Measurements from ENCODE around the gene DUSP8.

Gene DUSP8

GRCh38 chr11:1532014-1532586 is 40.0 kb downstream of the DUSP8 start:
- no peak for DNase-seq (ENCODE audit: low read depth in 3 of 3)

DNA sequence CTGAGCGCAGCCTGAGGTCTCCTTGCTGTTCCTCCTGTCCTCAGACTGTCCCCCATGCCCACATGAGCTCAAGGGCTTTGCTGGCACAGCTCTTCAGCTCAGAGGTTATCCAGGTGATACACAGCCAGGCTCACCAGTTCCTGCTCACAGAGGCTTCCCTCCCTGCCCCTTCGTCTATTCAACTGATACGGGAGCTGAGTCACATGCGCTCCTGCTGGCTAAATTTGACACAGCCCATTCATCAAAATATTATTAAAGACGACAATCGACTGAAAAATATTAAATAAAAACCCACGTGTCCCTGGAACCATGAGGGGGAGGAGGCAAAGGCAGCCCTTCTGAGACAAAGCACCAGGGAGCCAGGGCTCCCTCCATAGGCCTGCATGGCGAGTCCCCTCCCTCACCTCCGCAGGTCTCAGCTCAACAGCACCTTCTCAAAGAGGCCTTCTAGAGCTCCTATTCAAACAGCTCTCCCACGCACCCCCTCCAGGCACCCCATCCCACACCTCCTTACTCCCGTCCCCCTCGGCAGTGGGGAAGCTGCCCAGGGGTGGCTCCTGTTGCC is 40.5 kb downstream of the DUSP8 start:
- no peak for DNase-seq (ENCODE audit: low read depth in 3 of 3)

GRCh38 chr11:1530686-1531448 is 41.2 kb downstream of the DUSP8 start:
- DNase-seq (ENCODE audit: low read depth in 3 of 3): no peak

DNA sequence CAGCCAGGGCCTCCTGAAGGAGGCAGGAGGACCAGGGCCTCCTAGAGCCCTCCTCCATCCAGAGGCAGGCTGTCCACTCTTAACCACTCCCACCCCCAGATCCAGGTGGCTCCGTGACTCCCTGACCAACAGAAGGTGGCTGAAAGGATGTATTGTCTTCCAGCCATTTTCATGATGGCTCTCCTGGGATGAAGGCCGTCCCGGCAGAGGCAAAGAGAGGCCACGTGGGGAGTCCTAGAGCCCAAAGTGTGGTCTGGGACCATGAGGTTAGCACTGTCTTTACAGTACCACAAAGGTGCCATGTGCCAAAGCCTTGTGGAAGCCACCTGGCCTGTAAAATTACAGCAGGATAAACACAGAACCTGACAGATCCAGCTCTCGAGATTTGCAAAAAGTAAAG is 42.3 kb downstream of the DUSP8 start:
- no peak for DNase-seq (ENCODE audit: low read depth in 3 of 3)

GRCh38 chr11:1529286-1529685 is 42.8 kb downstream of the DUSP8 start:
- no peak for DNase-seq (ENCODE audit: low read depth in 3 of 3)

- DNase-seq (ENCODE audit: low read depth in 3 of 3): no peak
Observed at GRCh38 chr11:1528710-1529109, 43.4 kb downstream of the DUSP8 start.

DNA sequence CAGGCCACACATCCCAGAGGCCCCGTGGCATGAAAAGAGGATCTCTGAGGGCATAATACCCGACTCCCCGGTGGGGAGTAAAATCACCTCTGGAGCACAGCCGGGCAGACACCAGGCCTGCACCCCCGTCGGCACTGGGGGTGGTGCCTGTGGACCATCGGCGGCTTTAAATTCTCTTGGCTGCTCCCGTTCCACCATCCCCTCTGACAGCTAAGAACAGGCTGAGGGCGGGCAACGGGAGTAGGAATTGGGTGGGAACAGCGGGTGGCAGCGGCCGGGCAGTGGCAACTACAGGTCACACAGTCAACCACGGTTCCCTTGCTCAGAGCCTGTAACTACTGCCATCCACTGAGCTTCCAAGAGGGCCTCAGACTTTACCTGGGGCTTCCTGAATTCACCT is 45.3 kb downstream of the DUSP8 start:
- DNase-seq (ENCODE audit: low read depth in 3 of 3): no peak

- DNase-seq (ENCODE audit: low read depth in 3 of 3): no peak
Observed at GRCh38 chr11:1523779-1524178, 48.3 kb downstream of the DUSP8 start.

- no peak for DNase-seq (ENCODE audit: low read depth in 3 of 3)
Observed at GRCh38 chr11:1523077-1523476, 49.0 kb downstream of the DUSP8 start.

- DNase-seq (ENCODE audit: low read depth in 3 of 3): no peak
Observed at GRCh38 chr11:1522081-1522424, 50.0 kb downstream of the DUSP8 start.

GRCh38 chr11:1521382-1522080 is 50.5 kb downstream of the DUSP8 start:
- DNase-seq (ENCODE audit: low read depth in 3 of 3): no peak

- DNase-seq (ENCODE audit: low read depth in 3 of 3): no peak
Observed at GRCh38 chr11:1520663-1521267, 51.3 kb downstream of the DUSP8 start.

DNA sequence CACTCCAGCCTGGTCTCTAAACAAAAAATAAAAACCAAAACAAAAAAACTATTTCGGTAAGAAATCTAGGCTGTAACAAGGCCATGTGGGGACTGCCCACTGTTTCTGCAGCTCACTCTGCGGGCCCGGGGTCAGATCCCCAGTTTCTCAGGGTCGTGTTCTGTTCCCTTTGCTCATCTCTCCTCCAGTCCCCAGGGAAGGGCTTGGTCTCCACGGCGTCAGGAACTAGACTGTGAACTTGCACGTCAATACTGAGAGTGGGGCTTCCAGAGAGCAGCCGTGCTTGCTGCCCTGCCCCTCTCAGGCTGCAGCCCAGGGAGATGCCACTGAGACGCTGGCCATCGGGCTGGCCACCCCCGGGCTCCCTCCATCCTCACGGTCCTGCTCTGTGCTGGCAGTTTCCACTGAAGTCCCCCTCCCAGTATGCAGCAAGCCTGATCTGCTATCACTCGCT is 51.8 kb downstream of the DUSP8 start:
- no peak for DNase-seq (ENCODE audit: low read depth in 3 of 3)

- DNase-seq (ENCODE audit: low read depth in 3 of 3): no peak
Observed at GRCh38 chr11:1519028-1520010, 52.8 kb downstream of the DUSP8 start.

DNA sequence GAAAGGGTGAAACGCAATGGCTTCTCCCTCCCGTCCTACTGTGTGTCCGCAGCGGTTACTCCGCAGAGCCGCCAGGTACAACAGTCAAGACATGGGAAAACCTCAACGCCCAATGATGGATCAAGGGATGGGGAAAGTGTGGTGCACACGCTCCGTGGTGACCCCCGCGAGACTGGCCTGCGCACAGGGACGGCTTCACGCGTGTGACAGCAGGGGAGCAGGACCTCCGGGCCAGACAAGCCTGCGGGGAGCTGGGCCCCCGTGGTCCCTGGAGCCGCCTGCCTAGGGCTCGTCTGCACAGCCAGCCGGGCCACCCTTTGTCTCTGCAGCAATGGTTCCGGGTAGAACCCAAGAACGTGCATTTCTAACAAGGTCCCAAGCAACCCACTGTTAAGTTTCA is 53.8 kb downstream of the DUSP8 start:
- no peak for DNase-seq (ENCODE audit: low read depth in 3 of 3)

- DNase-seq (ENCODE audit: low read depth in 3 of 3): no peak
Observed at GRCh38 chr11:1517117-1518005, 54.7 kb downstream of the DUSP8 start.

DNA sequence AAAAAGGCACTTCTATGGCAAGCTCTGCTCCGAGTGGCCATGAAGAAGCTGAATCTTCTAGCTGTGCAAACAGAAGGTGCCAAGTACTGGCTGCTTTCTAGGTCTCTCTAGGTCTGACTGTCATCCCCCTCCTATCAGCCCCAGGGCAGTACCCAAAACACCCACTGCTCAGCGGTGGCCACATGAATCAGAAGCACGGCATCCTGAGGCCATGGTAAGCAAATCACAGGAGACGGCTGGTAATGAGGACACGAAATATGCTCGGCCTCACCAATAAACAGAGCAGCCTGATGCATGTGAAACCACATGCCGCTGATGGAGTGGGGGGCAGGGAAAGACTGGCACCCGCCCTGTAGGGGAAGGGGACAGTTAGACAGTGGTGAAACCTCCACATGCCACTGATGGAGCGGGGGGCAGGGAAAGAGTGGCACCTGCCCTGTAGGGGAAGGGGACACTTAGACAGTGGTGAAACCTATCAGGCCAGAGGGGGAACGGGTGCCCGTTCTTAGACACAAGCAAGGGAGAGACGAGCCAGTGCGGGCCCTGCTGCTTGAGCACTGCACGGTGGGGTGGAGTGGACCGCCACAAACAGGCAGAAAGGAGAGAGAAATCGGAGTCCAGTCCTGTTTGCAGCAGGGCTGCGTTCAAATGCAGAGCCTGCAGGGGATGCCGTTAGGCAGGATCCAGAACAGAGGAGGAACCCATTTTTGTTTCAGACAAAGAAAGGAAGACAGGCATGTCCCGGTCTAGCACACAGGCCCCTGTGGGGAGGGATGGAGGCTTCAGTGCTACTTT is 55.6 kb downstream of the DUSP8 start:
- DNase-seq (ENCODE audit: low read depth in 3 of 3): no peak

GRCh38 chr11:1515082-1516060 is 56.7 kb downstream of the DUSP8 start:
- peak; percentile 40 to 73 (median 71) for DNase-seq (ENCODE audit: low read depth in 3 of 3)
